Spleen (tissue), 11 donors: ENCODE data around the gene PNMA1. TPM values are rescaled to one million over a fixed set of nuclear protein-coding genes. Genes with fewer than 3 reads are reported as not detected.
A peak's percentile ranks its signal among the peaks of the same experiment; 100 is the strongest.

Experiments
- DNase-seq: peaks from one replicate; pipeline ENCODE4 v3.0.0-alpha.2; 2020
- H3K27ac ChIP-seq, 8 donors: fragments of 200-600 bp; sonication (generic) in 7 of 8; 1 replicate in 4 of 8; 2 replicates in 4 of 8; pipeline versions ENCODE4 v1.5.0 to v1.8.0; 2016 to 2021; ENCODE audit warnings: inconsistent platforms in 4 of 8, mild to moderate bottlenecking in 4 of 8, moderate library complexity in 1 of 8
- H3K27me3 ChIP-seq, 7 donors: fragments of 200-600 bp; sonication (generic) in 6 of 7; replicated peaks in 1 of 7; 1 replicate in 4 of 7; 2 replicates in 3 of 7; pipeline versions ENCODE4 v1.5.0 to v1.8.0; 2016 to 2021; ENCODE audit warnings: inconsistent platforms in 3 of 7, mild to moderate bottlenecking in 1 of 7
- H3K36me3 ChIP-seq, 6 donors: fragments of 200-600 bp; sonication (generic) in 5 of 6; 1 replicate in 4 of 6; 2 replicates in 2 of 6; pipeline versions ENCODE4 v1.5.0 to v1.8.0; 2016 to 2021; ENCODE audit warnings: inconsistent platforms in 2 of 6
- H3K4me1 ChIP-seq, 6 donors: fragments of 200-600 bp; sonication (generic) in 5 of 6; 1 replicate in 3 of 6; 2 replicates in 3 of 6; pipeline versions ENCODE4 v1.5.0 to v1.8.0; 2016 to 2021; ENCODE audit warnings: inconsistent platforms in 3 of 6
- H3K4me3 ChIP-seq, 8 donors: fragments of 200-600 bp; sonication (generic) in 7 of 8; 1 replicate in 4 of 8; 2 replicates in 4 of 8; pipeline versions ENCODE4 v1.5.0 to v1.8.0; 2016 to 2021; ENCODE audit warnings: inconsistent platforms in 4 of 8, mild to moderate bottlenecking in 4 of 8, moderate library complexity in 2 of 8
- H3K9me3 ChIP-seq, 8 donors: fragments of 200-600 bp; sonication (generic) in 7 of 8; 1 replicate in 4 of 8; 2 replicates in 4 of 8; pipeline versions ENCODE4 v1.5.0 to v1.8.0; 2016 to 2021; ENCODE audit warnings: inconsistent platforms in 4 of 8
- POLR2A ChIP-seq, 3 donors: fragments of 450-650 bp; IDR thresholded peaks; one replicate each; pipeline ENCODE4 v1.5.1; 2017; ENCODE audit warnings: antibody characterized with exemption in 3 of 3, mild to moderate bottlenecking in 1 of 3
- POLR2AphosphoS5 ChIP-seq, 3 donors: sonication (generic); formaldehyde crosslinking; IDR thresholded peaks; one replicate each; pipeline ENCODE4 v1.5.1; 2017; ENCODE audit warnings: antibody characterized with exemption in 3 of 3
- WGBS, 5 donors: extraction: QIAGEN DNeasy Blood & Tissue Kit in 3 of 5; methylation state at CpG; one replicate each; pipeline versions ENCODE4 v1.1.5 to v1.1.7; 2013 to 2018; 5-methylcytosine and 5-hydroxymethylcytosine counted together
- intact Hi-C: fragments of 100-400 bp; cut with DNase I; formaldehyde crosslinking; loops from one replicate; pipeline ENCODE4 v1.15.0; 2023; ENCODE audit warnings: low total_unique reads
- polyA plus RNA-seq, 3 donors: library from polyadenylated mRNA; stranded (reverse); fragments of 200-250 nt; gene quantifications; one replicate each; pipeline ENCODE4 v1.2.1, GENCODE V29; 2013
- total RNA-seq, 7 donors: library from RNA; depleted of rRNA in 3 of 7; stranded (reverse); fragments of >200 nt in 3 of 7; fragmentation: NEBNext Ultra II Directional in 4 of 7; extraction: Animal tissue kit (Norgen Biotek cat#: 25700) in 4 of 7; gene quantifications; one replicate each; pipeline versions ENCODE4 v1.1.0 to v1.2.1, GENCODE V29; 2016 to 2021
- TF ChIP-seq, protein P1 (sequence below), 11 experiments: fragments of 200-600 bp in 7 of 11; fragments of 450-650 bp in 4 of 11; sonication (generic) in 4 of 11; IDR thresholded peaks in 8 of 11; conservative IDR thresholded peaks in 3 of 11; 1 replicate in 7 of 11; 2 replicates in 4 of 11; pipeline versions ENCODE4 v1.4.0 to v1.8.0; 2016 to 2021; ENCODE audit warnings: antibody characterized with exemption in 11 of 11, inconsistent platforms in 4 of 11, mild to moderate bottlenecking in 1 of 11
- donor health status: healthy with polysubstance abuse.
- donor health status: DM: no; HTN: no; CAD: no; lungs with moderate emphysema.
- donor health status: DM: no; HTN: no; CAD: no.
- donor health status: Bipolar disorder and iron deficiency.
- donor health status: healthy.
- donor health status: DM: no; HTN: no; CAD: no.
- donor health status: DM: yes; HTN: yes; CAD: no.

The PNMA1 gene
- total and polyA plus RNA-seq, 10 donors, result 13.1 to 31.8 (median 22.2) TPM

DNA sequence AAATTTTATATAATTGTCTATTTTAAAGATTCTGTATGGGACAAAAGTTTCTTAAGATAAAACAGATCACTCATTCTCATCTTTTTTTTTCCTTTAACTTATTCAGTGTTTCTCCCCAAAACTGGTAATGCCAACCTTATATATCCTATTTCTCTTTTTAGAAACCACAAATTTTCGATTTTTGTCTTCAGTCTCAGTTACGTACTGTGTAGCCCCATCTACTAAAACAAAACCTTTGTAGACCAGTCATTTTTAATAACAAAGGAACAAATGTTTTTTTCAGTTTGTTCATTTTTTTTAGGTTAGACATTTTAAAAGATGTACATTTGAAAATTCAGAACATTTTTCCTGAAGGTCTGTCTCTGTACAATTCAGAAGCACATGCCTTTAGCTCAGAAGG lies 18.2 kb downstream of the PNMA1 start:
- Histone ChIP-seq H3K27ac (no peak overlapping the region), H3K4me1 (no peaks in the 10 kb centered on the region), H3K9me3 (no peaks in the 10 kb centered on the region), H3K4me3 (no peak overlapping the region), H3K36me3 (peaks cover 0 to 30% (median 0%) of the 10 kb centered on the region in 6 donors), H3K27me3 (no peaks in the 10 kb centered on the region)
- intact Hi-C loops, result no loop called here
- no peak for DNase-seq
- no peak for TF ChIP-seq POLR2A (IDR thresholded peaks at IDR 0.05)
- TF ChIP-seq, protein P1, sequence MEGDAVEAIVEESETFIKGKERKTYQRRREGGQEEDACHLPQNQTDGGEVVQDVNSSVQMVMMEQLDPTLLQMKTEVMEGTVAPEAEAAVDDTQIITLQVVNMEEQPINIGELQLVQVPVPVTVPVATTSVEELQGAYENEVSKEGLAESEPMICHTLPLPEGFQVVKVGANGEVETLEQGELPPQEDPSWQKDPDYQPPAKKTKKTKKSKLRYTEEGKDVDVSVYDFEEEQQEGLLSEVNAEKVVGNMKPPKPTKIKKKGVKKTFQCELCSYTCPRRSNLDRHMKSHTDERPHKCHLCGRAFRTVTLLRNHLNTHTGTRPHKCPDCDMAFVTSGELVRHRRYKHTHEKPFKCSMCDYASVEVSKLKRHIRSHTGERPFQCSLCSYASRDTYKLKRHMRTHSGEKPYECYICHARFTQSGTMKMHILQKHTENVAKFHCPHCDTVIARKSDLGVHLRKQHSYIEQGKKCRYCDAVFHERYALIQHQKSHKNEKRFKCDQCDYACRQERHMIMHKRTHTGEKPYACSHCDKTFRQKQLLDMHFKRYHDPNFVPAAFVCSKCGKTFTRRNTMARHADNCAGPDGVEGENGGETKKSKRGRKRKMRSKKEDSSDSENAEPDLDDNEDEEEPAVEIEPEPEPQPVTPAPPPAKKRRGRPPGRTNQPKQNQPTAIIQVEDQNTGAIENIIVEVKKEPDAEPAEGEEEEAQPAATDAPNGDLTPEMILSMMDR (IDR thresholded peaks at IDR 0.05 in 8 of 11, conservative IDR thresholded peaks at IDR 0.05 in 3 of 11), result no peak
- WGBS, 5 donors, result 63 to 74% (median 72%) methylated on average over 2 of the region's 2 CpGs

DNA sequence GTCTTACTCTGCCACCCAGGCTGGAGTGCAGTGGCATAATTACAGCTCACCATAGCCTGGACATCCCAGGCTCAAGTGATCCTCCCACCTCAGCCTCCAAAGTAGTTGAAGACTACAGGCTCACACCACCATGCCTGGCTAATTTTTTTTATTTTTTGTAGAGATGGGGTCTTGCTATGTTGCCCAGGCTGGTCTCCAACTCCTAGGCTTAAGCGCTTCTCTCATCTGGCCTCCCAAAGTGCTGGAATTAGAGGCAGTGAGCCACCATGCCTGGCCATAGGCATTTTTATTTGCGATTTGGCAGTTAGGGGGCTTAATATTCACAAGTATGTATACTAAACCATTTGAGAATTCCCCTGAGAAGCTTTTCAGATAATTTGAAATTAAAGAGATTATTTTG lies 19.1 kb downstream of the PNMA1 start:
- intact Hi-C loops, result no loop called here
- no peaks in the 10 kb centered on the region for H3K27me3 ChIP-seq
- H3K4me1 ChIP-seq, result no peaks in the 10 kb centered on the region
- no peak overlapping the region for H3K4me3 ChIP-seq
- no peaks in the 10 kb centered on the region for H3K9me3 ChIP-seq
- WGBS, 5 donors, result 76 to 97% (median 97%) methylated on average over 2 of the region's 2 CpGs
- H3K27ac ChIP-seq, result no peak overlapping the region
- no peak for TF ChIP-seq POLR2A (IDR thresholded peaks at IDR 0.05)
- no peak for TF ChIP-seq POLR2AphosphoS5 (IDR thresholded peaks at IDR 0.05)
- TF ChIP-seq, protein P1 (IDR thresholded peaks at IDR 0.05 in 8 of 11, conservative IDR thresholded peaks at IDR 0.05 in 3 of 11), result no peak
- no peak for DNase-seq
- peaks cover 0 to 39% (median 0%) of the 10 kb centered on the region in 6 donors for H3K36me3 ChIP-seq

DNA sequence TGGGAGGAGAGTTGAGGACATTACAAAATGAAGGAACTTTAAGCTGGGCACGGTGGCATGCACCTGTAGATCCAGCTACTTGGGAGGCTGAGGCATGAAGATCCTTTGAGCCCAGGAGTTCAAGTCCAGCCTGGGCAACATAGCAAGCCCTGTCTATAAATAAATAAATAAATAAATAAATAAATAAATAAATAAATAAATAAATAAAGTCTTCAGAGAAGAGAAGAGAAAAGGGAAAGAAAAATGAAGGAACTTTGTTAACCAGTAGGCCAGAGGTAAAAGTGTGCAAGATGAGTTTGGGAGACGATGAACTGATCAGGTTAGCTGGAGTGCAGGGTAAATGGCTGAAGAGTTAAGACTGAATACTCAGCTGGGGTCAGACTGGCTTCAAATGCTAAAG lies 20.1 kb downstream of the PNMA1 start:
- Histone ChIP-seq H3K27me3 (no peaks in the 10 kb centered on the region), H3K4me3 (no peak overlapping the region), H3K9me3 (no peaks in the 10 kb centered on the region), H3K27ac (no peak overlapping the region), H3K36me3 (peaks cover 0 to 49% (median 0%) of the 10 kb centered on the region in 6 donors), H3K4me1 (no peaks in the 10 kb centered on the region)
- DNase-seq, result no peak
- TF ChIP-seq POLR2A (IDR thresholded peaks at IDR 0.05) (no peak), POLR2AphosphoS5 (IDR thresholded peaks at IDR 0.05) (no peak)
- TF ChIP-seq, protein P1 (IDR thresholded peaks at IDR 0.05 in 8 of 11, conservative IDR thresholded peaks at IDR 0.05 in 3 of 11), result no peak
- WGBS, 5 donors, result 94 to 100% (median 97%) methylated on average over 2 of the region's 2 CpGs
- intact Hi-C loops, result no loop called here

DNA sequence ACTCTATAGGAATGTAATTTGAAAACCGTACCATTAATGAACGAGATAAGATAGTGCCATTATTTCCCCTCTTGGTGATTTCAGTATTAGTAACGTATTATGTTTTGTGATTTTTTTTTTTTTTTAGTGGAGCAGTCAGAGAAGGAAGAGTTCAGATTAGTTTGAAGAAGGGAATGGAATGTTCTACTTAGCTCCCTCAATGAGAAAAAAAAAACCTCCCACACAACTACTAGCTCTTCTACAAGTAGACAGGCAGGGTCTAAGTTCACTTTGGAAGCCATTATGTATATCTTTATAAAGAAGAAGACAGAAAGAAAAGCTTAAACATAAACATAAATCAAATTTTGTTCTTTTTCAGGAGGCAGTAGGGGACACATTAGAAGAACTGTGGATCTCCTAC lies 27.3 kb downstream of the PNMA1 start:
- peaks cover 0 to 41% (median 0%) of the 10 kb centered on the region in 6 donors for H3K36me3 ChIP-seq
- intact Hi-C loops, result no loop called here
- no peaks in the 10 kb centered on the region for H3K4me1 ChIP-seq
- peak overlapping the region in 5 of 8 donors; percentile 12 to 62 (median 51) for H3K27ac ChIP-seq
- H3K4me3 ChIP-seq, result no peak overlapping the region
- H3K9me3 ChIP-seq, result no peaks in the 10 kb centered on the region
- no peaks in the 10 kb centered on the region for H3K27me3 ChIP-seq
- DNase-seq, result no peak
- TF ChIP-seq, protein P1 (IDR thresholded peaks at IDR 0.05 in 8 of 11, conservative IDR thresholded peaks at IDR 0.05 in 3 of 11), result no peak
- TF ChIP-seq POLR2AphosphoS5 (IDR thresholded peaks at IDR 0.05), result no peak
- TF ChIP-seq POLR2A (IDR thresholded peaks at IDR 0.05), result no peak
- 61 to 88% (median 87%) methylated on average over 3 of the region's 3 CpGs for WGBS, 5 donors
